GM12891 (cell line): ENCODE measurements around the gene MTAP.

Experiments used
- POLR2A ChIP-seq: IDR thresholded peaks from 2 replicates; pipeline ENCODE4 v1.6.1; 2011; ENCODE audit warnings: low read depth, low read length, control low read depth
- POLR2AphosphoS5 ChIP-seq: IDR thresholded peaks from 2 replicates; pipeline ENCODE4 v1.6.1; 2011; ENCODE audit warnings: low read depth, low read length, control low read depth

GRCh38 chr9:21970800-21971640 is 168.6 kb downstream of the MTAP start:
- TF ChIP-seq POLR2A = no peak
- TF ChIP-seq POLR2AphosphoS5 = no peak
